OCI-LY7 (cell line): ENCODE measurements around the gene LIN7A. TPM values are rescaled to one million over a fixed set of nuclear protein-coding genes. Genes with fewer than 3 reads are reported as not detected.

Experiments
- BruUV-seq: library from RNA; stranded (reverse); fragments of 400-500 nt; replicated peaks from 2 replicates; lab custom pipeline; 2021; lab: Mats Ljungman, UMichigan
- CTCF ChIA-PET: fragments of 300-600 bp; sonication (Branson Sonifier 250); formaldehyde crosslinking; loops from one replicate; lab custom pipeline; 2022; ENCODE audit warnings: antibody characterized with exemption; ENCODE audit not compliant: unreplicated experiment; lab: Charles Lee
- POLR2A ChIA-PET: fragments of 300-600 bp; sonication (Branson Sonifier 250); formaldehyde crosslinking; loops from one replicate; lab custom pipeline; 2022; ENCODE audit warnings: antibody characterized with exemption; lab: Charles Lee
- DNase-seq: peaks from one replicate; pipeline ENCODE4 v3.0.0-alpha.2; 2015; ENCODE audit warnings: low spot score
- H2AFZ ChIP-seq: fragments of 200-600 bp; sonication (generic), shearing (Covaris generic); 2 replicates; pipeline ENCODE4 v1.6.1; 2014; ENCODE audit warnings: mild to moderate bottlenecking, antibody characterized with exemption, low read length, moderate library complexity
- H3K27ac ChIP-seq: fragments of 200-600 bp; sonication (generic); 2 replicates; pipeline ENCODE4 v1.5.1; 2014; ENCODE audit warnings: mixed run types, low read depth, mild to moderate bottlenecking, moderate library complexity, low read length, inconsistent platforms; ENCODE audit not compliant: poor library complexity, severe bottlenecking
- H3K36me3 ChIP-seq: fragments of 200-600 bp; sonication (generic); 2 replicates; pipeline ENCODE4 v1.6.1; 2014; ENCODE audit warnings: mild to moderate bottlenecking, antibody characterized with exemption, low read length, moderate library complexity, mixed read lengths; ENCODE audit not compliant: insufficient read depth
- H3K4me1 ChIP-seq: fragments of 200-600 bp; sonication (generic); 2 replicates; pipeline ENCODE4 v1.5.1; 2014; ENCODE audit warnings: mild to moderate bottlenecking, low read length; ENCODE audit not compliant: insufficient read depth, poor library complexity, severe bottlenecking
- H3K4me2 ChIP-seq: fragments of 200-600 bp; sonication (generic); 2 replicates; pipeline ENCODE4 v1.6.1; 2014; ENCODE audit warnings: mild to moderate bottlenecking, low read length
- H3K4me3 ChIP-seq: fragments of 200-600 bp; sonication (generic); 2 replicates; pipeline ENCODE4 v1.5.1; 2014; ENCODE audit warnings: mild to moderate bottlenecking, low read depth, low read length; ENCODE audit not compliant: poor library complexity, severe bottlenecking
- H3K79me2 ChIP-seq: fragments of 200-600 bp; sonication (generic); 2 replicates; pipeline ENCODE4 v1.6.1; 2016; ENCODE audit warnings: low read depth, mild to moderate bottlenecking, low read length, moderate library complexity, mixed read lengths; ENCODE audit not compliant: insufficient read depth
- H3K9me2 ChIP-seq: fragments of 200-600 bp; sonication (generic); 2 replicates; pipeline ENCODE4 v1.6.1; 2016; ENCODE audit warnings: mild to moderate bottlenecking, low read length, mixed read lengths; ENCODE audit not compliant: insufficient read depth
- H3K9me3 ChIP-seq: fragments of 200-600 bp; sonication (generic); 2 replicates; pipeline ENCODE4 v1.6.1; 2014; ENCODE audit warnings: mild to moderate bottlenecking, mixed run types, low read length, mixed read lengths
- H4K20me1 ChIP-seq: fragments of 200-600 bp; sonication (generic); 2 replicates; pipeline ENCODE4 v1.6.1; 2014; ENCODE audit warnings: mild to moderate bottlenecking, antibody characterized with exemption, low read length, moderate library complexity, mixed read lengths; ENCODE audit not compliant: insufficient read depth
- CTCF ChIP-seq: fragments of 200-600 bp; sonication (generic); conservative IDR thresholded peaks from 2 replicates; pipeline ENCODE4 v1.5.1; 2014; ENCODE audit warnings: mild to moderate bottlenecking, antibody characterized with exemption, low read length, moderate library complexity, mixed read lengths
- EZH2phosphoT487 ChIP-seq: fragments of 200-600 bp; sonication (generic); IDR thresholded peaks from 2 replicates; pipeline ENCODE4 v1.6.1; 2018; ENCODE audit warnings: low read depth, borderline replicate concordance, mild to moderate bottlenecking, mixed run types, antibody characterized with exemption, low read length, moderate library complexity, mixed read lengths
- intact Hi-C: fragments of 100-400 bp; cut with micrococcal nuclease; formaldehyde crosslinking; loops from one replicate; pipeline ENCODE4 v1.10.0; 2022; ENCODE audit not compliant: unreplicated experiment
- microRNA-seq: library from miRNA; unstranded; fragments of <30 nt; microRNA quantifications from one replicate; pipeline ENCODE4 v1.2.0, GENCODE V29; 2022; ENCODE audit warnings: borderline replicate concordance
- small RNA-seq: library from RNA; depleted of rRNA; stranded (forward); fragments of <200 nt; gene quantifications from one replicate; pipeline ENCODE3, GENCODE V24; 2014
- total RNA-seq, 2 experiments: library from RNA; depleted of rRNA in 1 of 2; stranded (reverse); fragments of >200 nt in 1 of 2; shearing (Covaris generic) in 1 of 2; gene quantifications; 2 replicates each; pipeline ENCODE4 v1.2.3, GENCODE V29; 2014 to 2022

The LIN7A gene
- total RNA-seq, 2 experiments from 2014 or later: 0.61 TPM; not detected in 1

- CTCF ChIA-PET: no interaction called here
- no TSS peak for BruUV-seq
- Histone ChIP-seq H3K4me2 (no peak overlapping the region), H2AFZ (no peak overlapping the region), H3K36me3 (no peaks in the 10 kb centered on the region), H3K9me2 (no peaks in the 10 kb centered on the region), H3K4me1 (no peaks in the 10 kb centered on the region), H3K9me3 (no peaks in the 10 kb centered on the region), H3K27ac (no peak overlapping the region), H4K20me1 (no peaks in the 10 kb centered on the region), H3K4me3 (no peak overlapping the region), H3K79me2 (no peaks in the 10 kb centered on the region)
- intact Hi-C loops: no loop called here
- DNase-seq: no peak
- TF ChIP-seq CTCF: no peak
- no peak for TF ChIP-seq EZH2phosphoT487
- POLR2A ChIA-PET: no interaction called here
Observed at GRCh38 chr12:80747800-80748199, 189.9 kb downstream of the LIN7A start.

GRCh38 chr12:80745851-80746505 is 191.8 kb downstream of the LIN7A start:
- no TSS peak for BruUV-seq
- Histone ChIP-seq H3K4me1 (no peaks in the 10 kb centered on the region), H4K20me1 (no peaks in the 10 kb centered on the region), H2AFZ (no peak overlapping the region), H3K9me3 (no peaks in the 10 kb centered on the region), H3K27ac (no peak overlapping the region), H3K4me2 (no peak overlapping the region), H3K4me3 (no peak overlapping the region), H3K9me2 (no peaks in the 10 kb centered on the region), H3K79me2 (no peaks in the 10 kb centered on the region), H3K36me3 (no peaks in the 10 kb centered on the region)
- no peak for DNase-seq
- POLR2A ChIA-PET: no interaction called here
- CTCF ChIA-PET: no interaction called here
- TF ChIP-seq CTCF (no peak), EZH2phosphoT487 (no peak)
- intact Hi-C loops: no loop called here

Small RNA genes lying within 50 kb of the gene (microRNA-seq; reads per million reads assigned to microRNA genes)
- gene MIR617 (not detected), gene MIR618 (not detected)

Small RNA genes lying within 50 kb of the gene (small RNA-seq; reads per million reads assigned to genes)
- not detected for gene MIR617
- gene MIR618: not detected

Other genes starting within 250 kb of the LIN7A start
- gene MYF6, start 230.3 kb downstream of the LIN7A start, total RNA-seq (2014; rRNA removed; shearing (Covaris generic)): not detected in 2 replicates
- gene MYF6, start 230.3 kb downstream of the LIN7A start, total RNA-seq (2022): not detected in 2 replicates
- not detected in 2 replicates for gene MYF5, start 221.0 kb downstream of the LIN7A start, total RNA-seq (2014; rRNA removed; shearing (Covaris generic))
- gene MYF5, start 221.0 kb downstream of the LIN7A start, total RNA-seq (2022): not detected in 2 replicates
- gene ACSS3, start 140.1 kb upstream of the LIN7A start, total RNA-seq (2014; rRNA removed; shearing (Covaris generic)): not detected in 2 replicates
- gene ACSS3, start 140.1 kb upstream of the LIN7A start, total RNA-seq (2022): not detected in 2 replicates